Measurements from ENCODE around the gene PLK1. TPM values are rescaled to one million over a fixed set of nuclear protein-coding genes. Genes with fewer than 3 reads are reported as not detected.

PLK1 gene
- total and polyA plus RNA-seq, 8 donors, result 0.58 to 35.9 (median 6.6) TPM

DNA sequence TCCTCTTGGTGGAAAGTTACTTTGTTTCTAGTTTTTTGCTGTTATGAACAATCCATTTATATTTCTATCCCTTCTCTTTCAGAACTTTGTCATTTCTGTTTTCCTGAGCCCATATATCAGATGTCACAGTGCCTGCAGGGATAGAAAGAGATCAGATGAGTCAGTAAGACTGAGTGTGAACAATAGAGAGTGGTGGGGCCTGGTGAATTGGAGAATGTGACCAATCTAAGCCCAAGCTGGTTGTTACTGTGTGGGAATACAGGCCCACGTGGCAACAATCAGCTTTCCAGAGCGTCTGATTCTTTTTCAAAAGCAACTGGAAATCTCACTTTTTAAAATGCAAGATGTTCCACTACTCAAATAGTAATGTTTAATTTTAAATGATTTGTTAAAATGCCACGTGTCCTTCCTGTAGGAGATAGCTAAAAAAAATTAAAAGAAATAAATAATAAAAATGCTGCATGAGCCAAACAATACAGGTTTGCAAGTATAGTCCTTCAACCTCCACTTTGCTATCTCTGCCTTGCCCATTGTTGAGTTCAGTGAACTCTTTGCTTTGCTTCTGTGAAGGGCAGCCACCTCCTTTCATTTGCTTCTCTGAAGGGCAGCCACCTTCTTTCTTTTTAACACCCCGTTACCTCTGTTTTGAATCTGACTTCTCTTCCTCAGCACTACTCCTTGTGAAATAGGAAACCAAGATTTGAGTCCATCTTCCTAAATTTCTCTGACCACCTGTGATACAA lies 27.8 kb upstream of the PLK1 start:
- DNase-seq, result no peak
- Histone ChIP-seq H3K27me3 (no peaks in the 10 kb centered on the region), H3K9me3 (no peaks in the 10 kb centered on the region), H3K27ac (no peak overlapping the region), H3K4me3 (no peak overlapping the region), H3K36me3 (peaks cover 0 to 90% (median 80%) of the 10 kb centered on the region in 4 donors), H3K4me1 (peaks cover 0 to 7% (median 0%) of the 10 kb centered on the region in 4 donors)
- TF ChIP-seq POLR2AphosphoS5 (IDR thresholded peaks at IDR 0.05) (no peak), POLR2A (IDR thresholded peaks at IDR 0.05) (no peak), EP300 (IDR thresholded peaks at IDR 0.05) (no peak)
- TF ChIP-seq, protein P1, sequence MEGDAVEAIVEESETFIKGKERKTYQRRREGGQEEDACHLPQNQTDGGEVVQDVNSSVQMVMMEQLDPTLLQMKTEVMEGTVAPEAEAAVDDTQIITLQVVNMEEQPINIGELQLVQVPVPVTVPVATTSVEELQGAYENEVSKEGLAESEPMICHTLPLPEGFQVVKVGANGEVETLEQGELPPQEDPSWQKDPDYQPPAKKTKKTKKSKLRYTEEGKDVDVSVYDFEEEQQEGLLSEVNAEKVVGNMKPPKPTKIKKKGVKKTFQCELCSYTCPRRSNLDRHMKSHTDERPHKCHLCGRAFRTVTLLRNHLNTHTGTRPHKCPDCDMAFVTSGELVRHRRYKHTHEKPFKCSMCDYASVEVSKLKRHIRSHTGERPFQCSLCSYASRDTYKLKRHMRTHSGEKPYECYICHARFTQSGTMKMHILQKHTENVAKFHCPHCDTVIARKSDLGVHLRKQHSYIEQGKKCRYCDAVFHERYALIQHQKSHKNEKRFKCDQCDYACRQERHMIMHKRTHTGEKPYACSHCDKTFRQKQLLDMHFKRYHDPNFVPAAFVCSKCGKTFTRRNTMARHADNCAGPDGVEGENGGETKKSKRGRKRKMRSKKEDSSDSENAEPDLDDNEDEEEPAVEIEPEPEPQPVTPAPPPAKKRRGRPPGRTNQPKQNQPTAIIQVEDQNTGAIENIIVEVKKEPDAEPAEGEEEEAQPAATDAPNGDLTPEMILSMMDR (IDR thresholded peaks at IDR 0.05), result no peak
- intact Hi-C loops (cut with DNase I; ENCODE audit: low total_unique reads), result no loop called here
- 80 to 86% (median 85%) methylated on average over 4 of the region's 4 CpGs for whole genome bisulfite sequencing, 5 donors

DNA sequence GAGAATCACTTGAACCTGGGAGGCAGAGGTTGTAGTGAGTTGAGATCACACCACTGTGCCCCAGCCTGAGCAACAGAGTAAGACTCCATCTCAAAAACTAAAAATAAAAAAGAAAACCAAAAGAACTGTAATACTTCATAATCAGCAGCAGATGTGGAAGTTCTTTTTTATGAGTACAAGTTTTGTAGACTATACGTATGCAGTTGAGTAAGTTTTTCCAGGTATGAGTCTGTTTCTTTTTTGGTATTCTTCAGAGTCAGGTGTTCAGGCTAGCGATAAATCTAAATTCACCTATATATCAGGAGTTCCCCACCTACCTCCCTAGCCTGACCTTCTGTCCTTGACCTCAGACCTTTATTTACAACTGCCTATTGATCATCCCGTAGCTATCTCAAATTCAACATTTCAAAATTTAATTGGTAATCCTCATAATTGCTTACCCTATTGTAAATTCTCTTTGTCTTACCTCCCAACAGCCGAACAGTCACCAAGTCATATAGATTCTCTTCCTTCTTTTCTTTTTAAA lies 26.7 kb upstream of the PLK1 start:
- DNase-seq, result no peak
- H3K4me3 ChIP-seq, result no peak overlapping the region
- 87 to 97% (median 94%) methylated on average over 4 of the region's 4 CpGs for WGBS, 5 donors
- intact Hi-C loops (cut with DNase I; ENCODE audit: low total_unique reads), result no loop called here
- H3K9me3 ChIP-seq, result no peaks in the 10 kb centered on the region
- TF ChIP-seq POLR2A (IDR thresholded peaks at IDR 0.05) (no peak), EP300 (IDR thresholded peaks at IDR 0.05) (no peak), POLR2AphosphoS5 (IDR thresholded peaks at IDR 0.05) (no peak)
- TF ChIP-seq, protein P1 (IDR thresholded peaks at IDR 0.05), result no peak
- no peaks in the 10 kb centered on the region for H3K27me3 ChIP-seq
- peaks cover 0 to 7% (median 0%) of the 10 kb centered on the region in 4 donors for H3K4me1 ChIP-seq
- H3K27ac ChIP-seq, result no peak overlapping the region
- peaks cover 0 to 91% (median 81%) of the 10 kb centered on the region in 4 donors for H3K36me3 ChIP-seq

DNA sequence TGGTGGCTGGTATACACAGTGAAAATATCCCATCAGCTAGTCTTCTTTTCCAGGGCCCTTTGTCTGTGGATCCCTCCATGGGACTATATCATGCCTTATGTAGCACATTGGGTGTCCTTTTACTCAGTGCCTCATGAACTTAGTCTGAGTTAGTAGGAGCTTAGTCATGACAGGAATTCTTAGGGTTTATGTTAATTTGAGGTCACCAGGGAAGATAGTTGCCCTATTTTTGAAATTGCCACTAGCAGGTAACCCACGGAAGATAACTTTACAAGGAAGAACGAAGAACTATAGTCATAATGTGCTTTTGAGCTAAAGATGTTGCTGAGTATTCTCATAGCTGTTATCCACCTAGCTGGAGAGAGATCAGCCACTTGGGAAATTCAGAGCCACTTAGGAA lies 14.8 kb upstream of the PLK1 start:
- TF ChIP-seq EP300 (IDR thresholded peaks at IDR 0.05) (no peak), POLR2AphosphoS5 (IDR thresholded peaks at IDR 0.05) (no peak), POLR2A (IDR thresholded peaks at IDR 0.05) (no peak)
- TF ChIP-seq, protein P1 (IDR thresholded peaks at IDR 0.05), result no peak
- DNase-seq, result no peak
- peaks cover 89 to 100% (median 100%) of the 10 kb centered on the region in 4 donors for H3K36me3 ChIP-seq
- no peaks in the 10 kb centered on the region for H3K9me3 ChIP-seq
- H3K4me3 ChIP-seq, result no peak overlapping the region
- H3K27me3 ChIP-seq, result no peaks in the 10 kb centered on the region
- no peak overlapping the region for H3K27ac ChIP-seq
- 88 to 98% (median 90%) methylated on average over 2 of the region's 2 CpGs for WGBS, 5 donors
- intact Hi-C loops (cut with DNase I; ENCODE audit: low total_unique reads), result no loop called here
- no peaks in the 10 kb centered on the region for H3K4me1 ChIP-seq

DNA sequence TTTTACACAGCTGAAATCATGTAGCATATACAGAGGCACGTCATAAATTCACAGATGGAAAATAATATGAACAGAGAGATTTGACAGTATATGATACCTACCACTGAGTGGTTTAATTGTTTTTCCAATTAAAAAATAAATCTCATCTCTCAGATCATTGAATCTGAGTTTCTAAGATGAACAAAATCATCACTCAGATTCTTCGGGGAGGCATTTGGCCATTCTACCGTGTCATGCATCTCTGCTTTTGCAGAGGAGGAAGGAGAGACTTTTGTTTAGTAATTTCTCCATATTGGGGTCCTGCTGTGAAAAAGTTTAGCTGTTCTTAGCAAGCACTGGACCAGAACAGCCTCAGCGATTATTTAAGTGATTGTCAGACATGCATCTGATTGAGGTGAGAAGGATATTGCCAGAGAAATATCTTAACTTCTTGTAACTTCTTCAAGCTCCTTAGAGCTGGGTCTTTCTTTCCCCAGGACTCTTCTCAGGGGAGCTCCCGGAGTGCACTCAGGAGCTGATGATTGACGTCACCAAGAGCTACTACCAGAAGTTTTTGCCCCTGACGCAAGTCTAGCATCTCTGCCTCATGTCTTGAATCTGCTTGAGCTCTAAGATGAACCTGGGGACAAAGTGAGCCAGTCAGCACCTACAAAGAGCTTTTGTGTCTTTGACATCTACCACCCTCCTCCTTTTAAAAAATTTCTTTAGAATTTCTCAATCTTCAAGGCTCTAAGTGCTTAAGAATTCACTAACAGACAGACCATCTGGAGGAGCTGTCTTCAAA lies 11.9 kb upstream of the PLK1 start:
- H3K27ac ChIP-seq, result no peak overlapping the region
- 91 to 97% (median 95%) methylated on average over 7 of the region's 7 CpGs for WGBS, 5 donors
- no peaks in the 10 kb centered on the region for H3K4me1 ChIP-seq
- peaks cover 70 to 98% (median 98%) of the 10 kb centered on the region in 4 donors for H3K36me3 ChIP-seq
- no peaks in the 10 kb centered on the region for H3K27me3 ChIP-seq
- intact Hi-C loops (cut with DNase I; ENCODE audit: low total_unique reads), result no loop called here
- no peak overlapping the region for H3K4me3 ChIP-seq
- TF ChIP-seq, protein P1 (IDR thresholded peaks at IDR 0.05), result no peak
- TF ChIP-seq POLR2AphosphoS5 (IDR thresholded peaks at IDR 0.05), result no peak
- no peak for TF ChIP-seq EP300 (IDR thresholded peaks at IDR 0.05)
- TF ChIP-seq POLR2A (IDR thresholded peaks at IDR 0.05), result no peak
- H3K9me3 ChIP-seq, result no peaks in the 10 kb centered on the region
- no peak for DNase-seq
